HEK293 (cell line): Measurements from ENCODE around the gene COG1.

Source experiments
- REPIN1 ChIP-seq: fragments of 450-650 bp; formaldehyde crosslinking; IDR thresholded peaks from 2 replicates; pipeline ENCODE4 v1.5.1; 2017; ENCODE audit warnings: missing biosample characterization, missing genetic modification characterization, low read depth
- ZBTB7A ChIP-seq: fragments of 450-650 bp; formaldehyde crosslinking; IDR thresholded peaks from 2 replicates; pipeline ENCODE4 v1.5.1; 2016; ENCODE audit warnings: low read depth, missing biosample characterization, missing genetic modification characterization
- ZFP41 ChIP-seq: fragments of 450-650 bp; formaldehyde crosslinking; IDR thresholded peaks from 2 replicates; pipeline ENCODE4 v1.5.1; 2016; ENCODE audit warnings: missing biosample characterization, missing genetic modification characterization, borderline replicate concordance
- ZNF114 ChIP-seq: fragments of 450-650 bp; formaldehyde crosslinking; IDR thresholded peaks from 2 replicates; pipeline ENCODE4 v1.5.0; 2017; ENCODE audit warnings: missing biosample characterization, missing genetic modification characterization
- ZNF23 ChIP-seq: fragments of 450-650 bp; formaldehyde crosslinking; IDR thresholded peaks from 2 replicates; pipeline ENCODE4 v1.5.1; 2016; ENCODE audit warnings: missing biosample characterization, missing genetic modification characterization, borderline replicate concordance
- ZNF24 ChIP-seq: fragments of 450-650 bp; formaldehyde crosslinking; IDR thresholded peaks from 2 replicates; pipeline ENCODE4 v1.5.1; 2016; ENCODE audit warnings: missing biosample characterization, missing genetic modification characterization
- ZNF324 ChIP-seq: fragments of 450-650 bp; formaldehyde crosslinking; IDR thresholded peaks from 2 replicates; pipeline ENCODE4 v1.5.1; 2016; ENCODE audit warnings: missing biosample characterization, missing genetic modification characterization
- ZNF48 ChIP-seq: fragments of 450-650 bp; formaldehyde crosslinking; IDR thresholded peaks from 2 replicates; pipeline ENCODE4 v1.5.1; 2016; ENCODE audit warnings: missing biosample characterization, missing genetic modification characterization
- TF ChIP-seq, protein P1 (sequence below): fragments of 450-650 bp; formaldehyde crosslinking; IDR thresholded peaks from 2 replicates; pipeline ENCODE4 v1.5.1; 2016; ENCODE audit warnings: missing biosample characterization, missing genetic modification characterization
- TF ChIP-seq, protein P2 (sequence below): fragments of 450-650 bp; formaldehyde crosslinking; IDR thresholded peaks from 2 replicates; pipeline ENCODE4 v1.5.1; 2017; ENCODE audit warnings: missing biosample characterization, mild to moderate bottlenecking, missing genetic modification characterization, moderate library complexity

DNA sequence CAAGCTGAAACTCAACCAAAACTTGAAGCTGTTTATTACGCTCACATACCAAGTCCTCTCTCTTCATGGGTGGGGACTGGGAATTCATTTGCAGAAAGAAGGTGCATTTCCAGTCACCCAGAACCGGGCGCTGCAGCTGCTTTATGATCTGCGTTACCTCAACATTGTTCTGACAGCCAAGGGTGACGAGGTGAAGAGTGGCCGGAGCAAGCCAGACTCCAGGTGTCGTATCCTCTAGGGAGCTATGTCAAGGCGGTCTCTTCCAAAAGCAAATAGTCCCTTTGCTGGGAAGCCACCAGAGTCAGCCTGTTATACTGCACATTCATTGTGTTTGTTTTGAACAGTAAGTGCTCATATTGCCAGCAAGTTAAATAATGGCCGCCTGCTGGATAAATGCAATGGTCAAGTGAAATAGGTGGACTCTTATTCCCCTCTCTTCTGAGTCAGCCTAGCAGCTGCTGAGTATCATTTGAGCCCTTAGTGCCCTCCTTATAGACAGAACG lies 12.7 kb downstream of the COG1 start:
- TF ChIP-seq ZNF24 (tag by site-specific recombination), result no peak
- no peak for TF ChIP-seq ZNF324 (tag by site-specific recombination)
- TF ChIP-seq, protein P1, sequence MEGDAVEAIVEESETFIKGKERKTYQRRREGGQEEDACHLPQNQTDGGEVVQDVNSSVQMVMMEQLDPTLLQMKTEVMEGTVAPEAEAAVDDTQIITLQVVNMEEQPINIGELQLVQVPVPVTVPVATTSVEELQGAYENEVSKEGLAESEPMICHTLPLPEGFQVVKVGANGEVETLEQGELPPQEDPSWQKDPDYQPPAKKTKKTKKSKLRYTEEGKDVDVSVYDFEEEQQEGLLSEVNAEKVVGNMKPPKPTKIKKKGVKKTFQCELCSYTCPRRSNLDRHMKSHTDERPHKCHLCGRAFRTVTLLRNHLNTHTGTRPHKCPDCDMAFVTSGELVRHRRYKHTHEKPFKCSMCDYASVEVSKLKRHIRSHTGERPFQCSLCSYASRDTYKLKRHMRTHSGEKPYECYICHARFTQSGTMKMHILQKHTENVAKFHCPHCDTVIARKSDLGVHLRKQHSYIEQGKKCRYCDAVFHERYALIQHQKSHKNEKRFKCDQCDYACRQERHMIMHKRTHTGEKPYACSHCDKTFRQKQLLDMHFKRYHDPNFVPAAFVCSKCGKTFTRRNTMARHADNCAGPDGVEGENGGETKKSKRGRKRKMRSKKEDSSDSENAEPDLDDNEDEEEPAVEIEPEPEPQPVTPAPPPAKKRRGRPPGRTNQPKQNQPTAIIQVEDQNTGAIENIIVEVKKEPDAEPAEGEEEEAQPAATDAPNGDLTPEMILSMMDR, result no peak
- TF ChIP-seq, protein P2, sequence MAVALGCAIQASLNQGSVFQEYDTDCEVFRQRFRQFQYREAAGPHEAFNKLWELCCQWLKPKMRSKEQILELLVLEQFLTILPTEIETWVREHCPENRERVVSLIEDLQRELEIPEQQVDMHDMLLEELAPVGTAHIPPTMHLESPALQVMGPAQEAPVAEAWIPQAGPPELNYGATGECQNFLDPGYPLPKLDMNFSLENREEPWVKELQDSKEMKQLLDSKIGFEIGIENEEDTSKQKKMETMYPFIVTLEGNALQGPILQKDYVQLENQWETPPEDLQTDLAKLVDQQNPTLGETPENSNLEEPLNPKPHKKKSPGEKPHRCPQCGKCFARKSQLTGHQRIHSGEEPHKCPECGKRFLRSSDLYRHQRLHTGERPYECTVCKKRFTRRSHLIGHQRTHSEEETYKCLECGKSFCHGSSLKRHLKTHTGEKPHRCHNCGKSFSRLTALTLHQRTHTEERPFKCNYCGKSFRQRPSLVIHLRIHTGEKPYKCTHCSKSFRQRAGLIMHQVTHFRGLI (tag by site-specific recombination), result no peak
- no peak for TF ChIP-seq ZNF114 (tag by site-specific recombination)
- TF ChIP-seq REPIN1 (tag by site-specific recombination), result no peak
- no peak for TF ChIP-seq ZBTB7A (tag by site-specific recombination)
- TF ChIP-seq ZNF48 (tag by site-specific recombination), result no peak
- no peak for TF ChIP-seq ZFP41 (tag by site-specific recombination)
- no peak for TF ChIP-seq ZNF23 (tag by site-specific recombination)
